NB4 (cell line): Measurements from ENCODE around the gene BOC.

Experiments used
- DNase-seq: peaks from one replicate; pipeline ENCODE4 v3.0.0; 2010; ENCODE audit warnings: low read depth
- H3K4me3 ChIP-seq: one replicate; pipeline ENCODE4 v1.5.1; 2011; ENCODE audit warnings: mild to moderate bottlenecking, low read depth, low read length, moderate library complexity
- MAX ChIP-seq: IDR thresholded peaks from 2 replicates; pipeline ENCODE4 v1.6.1; 2011; ENCODE audit warnings: low read depth, low read length
- MYC ChIP-seq: IDR thresholded peaks from 2 replicates; pipeline ENCODE4 v1.6.1; 2011; ENCODE audit warnings: low read depth, low read length
- POLR2A ChIP-seq: IDR thresholded peaks from 2 replicates; pipeline ENCODE4 v1.6.1; 2011; ENCODE audit warnings: mild to moderate bottlenecking; ENCODE audit not compliant: insufficient read length; ENCODE audit errors: extremely low read depth
- TF ChIP-seq, protein P1 (sequence below): IDR thresholded peaks from one replicate; pipeline ENCODE4 v1.5.1; 2012; ENCODE audit warnings: low read depth, low read length

BOC gene

GRCh38 chr3:113268942-113269341 lies 57.6 kb downstream of the BOC start:
- no peak for DNase-seq
- TF ChIP-seq MAX, result no peak

DNA sequence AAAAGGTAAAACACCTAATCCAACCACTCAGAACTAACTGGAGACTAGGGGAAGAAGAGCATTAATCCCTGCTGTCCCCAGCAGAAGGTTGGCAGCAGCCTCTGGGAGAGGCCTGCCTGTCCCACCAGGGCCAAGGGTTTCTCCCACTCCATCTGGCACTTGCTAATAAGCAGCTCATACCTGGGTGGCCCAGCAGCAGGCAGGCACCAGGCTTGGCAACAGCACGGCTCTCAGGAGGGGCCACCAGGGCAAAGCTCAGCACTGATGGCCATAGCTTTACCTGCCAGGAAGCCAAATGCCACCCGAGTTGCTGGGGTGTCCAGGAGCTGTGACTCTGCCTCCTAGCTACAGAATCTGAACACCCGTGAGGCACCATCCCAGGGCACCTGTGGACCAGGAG lies 58.3 kb downstream of the BOC start:
- TF ChIP-seq MYC (no peak), POLR2A (no peak), MAX (no peak)
- TF ChIP-seq, protein P1, sequence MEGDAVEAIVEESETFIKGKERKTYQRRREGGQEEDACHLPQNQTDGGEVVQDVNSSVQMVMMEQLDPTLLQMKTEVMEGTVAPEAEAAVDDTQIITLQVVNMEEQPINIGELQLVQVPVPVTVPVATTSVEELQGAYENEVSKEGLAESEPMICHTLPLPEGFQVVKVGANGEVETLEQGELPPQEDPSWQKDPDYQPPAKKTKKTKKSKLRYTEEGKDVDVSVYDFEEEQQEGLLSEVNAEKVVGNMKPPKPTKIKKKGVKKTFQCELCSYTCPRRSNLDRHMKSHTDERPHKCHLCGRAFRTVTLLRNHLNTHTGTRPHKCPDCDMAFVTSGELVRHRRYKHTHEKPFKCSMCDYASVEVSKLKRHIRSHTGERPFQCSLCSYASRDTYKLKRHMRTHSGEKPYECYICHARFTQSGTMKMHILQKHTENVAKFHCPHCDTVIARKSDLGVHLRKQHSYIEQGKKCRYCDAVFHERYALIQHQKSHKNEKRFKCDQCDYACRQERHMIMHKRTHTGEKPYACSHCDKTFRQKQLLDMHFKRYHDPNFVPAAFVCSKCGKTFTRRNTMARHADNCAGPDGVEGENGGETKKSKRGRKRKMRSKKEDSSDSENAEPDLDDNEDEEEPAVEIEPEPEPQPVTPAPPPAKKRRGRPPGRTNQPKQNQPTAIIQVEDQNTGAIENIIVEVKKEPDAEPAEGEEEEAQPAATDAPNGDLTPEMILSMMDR, result no peak
- no peak for DNase-seq

More at GRCh38 chr3:113268942-113269341, 57.6 kb downstream of the BOC start:
- no peak overlapping the region for H3K4me3 ChIP-seq

GRCh38 chr3:113270068-113270467 lies 58.7 kb downstream of the BOC start:
- no peak overlapping the region for H3K4me3 ChIP-seq
- no peak for TF ChIP-seq POLR2A
- no peak for TF ChIP-seq MAX
- TF ChIP-seq MYC, result no peak
- DNase-seq, result no peak

More for the DNA sequence above, 58.3 kb downstream of the BOC start:
- H3K4me3 ChIP-seq, result no peak overlapping the region

DNA sequence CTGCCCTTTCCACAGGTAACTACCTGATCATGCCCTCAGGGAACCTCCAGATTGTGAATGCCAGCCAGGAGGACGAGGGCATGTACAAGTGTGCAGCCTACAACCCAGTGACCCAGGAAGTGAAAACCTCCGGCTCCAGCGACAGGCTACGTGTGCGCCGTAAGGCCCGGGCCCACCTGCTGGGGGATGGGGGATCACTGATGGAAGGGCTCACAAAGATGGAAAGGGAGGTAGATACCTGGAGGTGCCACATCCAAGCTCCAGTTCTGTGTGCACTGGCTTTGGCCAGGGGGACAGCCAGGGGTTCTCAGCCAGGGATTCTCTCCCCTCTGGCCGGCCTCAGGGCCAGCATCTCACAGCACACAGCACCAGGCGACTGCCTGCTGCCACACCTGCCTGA lies 59.4 kb downstream of the BOC start:
- no peak overlapping the region for H3K4me3 ChIP-seq
- no peak for DNase-seq
- TF ChIP-seq POLR2A, result no peak
- TF ChIP-seq MAX, result no peak
- TF ChIP-seq MYC, result no peak
- TF ChIP-seq, protein P1, result no peak

DNA sequence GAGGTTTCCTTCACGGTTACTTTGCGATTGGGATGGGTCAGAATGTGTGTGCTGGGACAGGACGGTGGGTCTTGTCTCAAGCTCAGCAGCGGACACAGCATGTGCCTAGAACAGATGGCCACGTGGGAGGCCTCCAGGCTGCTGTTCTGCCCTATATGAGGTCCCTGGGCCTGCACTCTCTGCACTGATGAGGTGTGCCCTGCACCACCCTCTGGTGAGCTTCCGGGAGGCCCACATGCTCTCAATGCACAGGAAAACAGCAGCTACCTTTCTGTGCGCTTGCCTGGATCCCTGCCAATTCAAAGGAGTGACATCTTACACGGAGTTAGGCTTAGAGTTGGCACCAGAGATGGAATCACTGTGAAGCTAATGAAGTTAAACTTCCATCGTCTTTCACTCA lies 59.8 kb downstream of the BOC start:
- no peak overlapping the region for H3K4me3 ChIP-seq
- no peak for DNase-seq
- TF ChIP-seq POLR2A (no peak), MYC (no peak), MAX (no peak)
- TF ChIP-seq, protein P1, result no peak

DNA sequence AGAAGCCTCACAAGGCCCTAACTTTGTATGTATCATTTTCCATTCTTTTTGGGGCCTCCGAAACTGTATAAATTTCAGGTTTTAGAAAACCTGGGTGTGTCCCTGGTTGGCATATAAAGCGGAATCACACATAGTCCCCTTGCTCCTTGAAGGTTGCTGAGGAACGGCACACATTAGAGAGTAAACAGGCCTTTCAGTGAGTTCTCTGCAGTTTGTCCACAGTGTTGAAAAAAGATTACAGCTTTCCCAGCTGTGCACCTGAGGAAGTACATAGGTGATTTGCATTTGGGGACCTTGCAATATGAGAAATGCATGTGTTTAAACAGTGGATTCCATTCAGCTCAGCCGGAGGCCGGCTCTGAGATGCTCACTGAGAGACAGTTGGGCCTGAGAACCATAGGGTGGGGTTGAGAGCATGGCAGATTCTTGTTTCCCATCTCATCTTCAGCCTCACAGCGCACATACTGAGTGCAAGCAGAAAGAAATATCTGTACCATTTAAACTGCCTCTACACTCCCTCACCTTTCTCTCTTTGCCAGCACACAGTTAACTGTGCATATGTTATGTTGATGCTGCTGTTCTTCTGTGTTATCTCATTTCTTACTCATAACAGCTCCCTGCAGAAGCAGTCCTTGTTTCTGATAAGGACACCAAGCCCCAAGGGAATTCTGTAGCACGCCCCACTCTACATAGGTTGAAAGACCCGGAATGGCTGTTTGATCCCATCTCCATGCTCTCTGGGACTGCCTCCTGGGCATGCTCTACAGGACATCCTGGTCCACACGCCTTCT lies 60.4 kb downstream of the BOC start:
- TF ChIP-seq POLR2A (no peak), MYC (no peak), MAX (no peak)
- TF ChIP-seq, protein P1, result no peak
- no peak overlapping the region for H3K4me3 ChIP-seq
- DNase-seq, result no peak
